Neural progenitor cell (in vitro differentiated cells): ENCODE measurements around the gene PSD4. TPM values are rescaled to one million over a fixed set of nuclear protein-coding genes. Genes with fewer than 3 reads are reported as not detected.

Source experiments
- DNase-seq: peaks from one replicate; pipeline ENCODE4 v3.0.0-alpha.2; 2016; ENCODE audit warnings: low spot score
- H2AFZ ChIP-seq: fragments of 200-600 bp; sonication (generic); replicated peaks from 2 replicates; pipeline ENCODE4 v1.6.1; 2016; ENCODE audit warnings: antibody characterized with exemption
- H3F3A ChIP-seq: fragments of 200-600 bp; sonication (generic); 2 replicates; pipeline ENCODE4 v1.6.1; 2016; ENCODE audit warnings: antibody characterized with exemption, low read depth
- H3K27ac ChIP-seq: fragments of 200-600 bp; sonication (generic); 2 replicates; pipeline ENCODE4 v1.5.1; 2016; ENCODE audit warnings: mild to moderate bottlenecking
- H3K27me3 ChIP-seq: fragments of 200-600 bp; sonication (generic); 2 replicates; pipeline ENCODE4 v1.6.1; 2016; ENCODE audit warnings: mild to moderate bottlenecking, moderate library complexity
- H3K36me3 ChIP-seq: fragments of 200-600 bp; sonication (generic); 2 replicates; pipeline ENCODE4 v1.5.1; 2016
- H3K4me1 ChIP-seq: fragments of 200-600 bp; sonication (generic); 2 replicates; pipeline ENCODE4 v1.6.1; 2016; ENCODE audit warnings: mixed run types
- H3K4me2 ChIP-seq: fragments of 200-600 bp; sonication (generic); 2 replicates; pipeline ENCODE4 v1.6.1; 2016
- H3K4me3 ChIP-seq: fragments of 200-600 bp; sonication (generic); 2 replicates; pipeline ENCODE4 v1.5.1; 2016
- H3K79me2 ChIP-seq: fragments of 200-600 bp; sonication (generic); 2 replicates; pipeline ENCODE4 v1.6.1; 2016; ENCODE audit warnings: low read depth
- H3K9ac ChIP-seq: fragments of 200-600 bp; sonication (generic); 2 replicates; pipeline ENCODE4 v1.6.1; 2016
- H3K9me3 ChIP-seq: fragments of 200-600 bp; sonication (generic); 2 replicates; pipeline ENCODE4 v1.5.1; 2016; ENCODE audit warnings: low read depth
- H4K20me1 ChIP-seq: fragments of 200-600 bp; sonication (generic); 2 replicates; pipeline ENCODE4 v1.6.1; 2016; ENCODE audit warnings: low read depth
- H3K27ac Mint-ChIP-seq: 3 replicates; pipeline ENCODE4 v1.8.0; 2021; ENCODE audit warnings: mixed read lengths
- H3K27me3 Mint-ChIP-seq: 2 replicates; pipeline ENCODE4 v1.8.0; 2022; ENCODE audit warnings: low read depth, mild to moderate bottlenecking, inconsistent platforms, moderate library complexity, mixed read lengths; ENCODE audit not compliant: insufficient read depth
- H3K36me3 Mint-ChIP-seq: 3 replicates; pipeline ENCODE4 v1.8.0; 2021; ENCODE audit warnings: mixed read lengths
- H3K4me1 Mint-ChIP-seq: 3 replicates; pipeline ENCODE4 v1.8.0; 2021; ENCODE audit warnings: mixed read lengths
- H3K4me3 Mint-ChIP-seq: 3 replicates; pipeline ENCODE4 v1.8.0; 2021; ENCODE audit warnings: mild to moderate bottlenecking, moderate library complexity, mixed read lengths
- H3K9me3 Mint-ChIP-seq: 3 replicates; pipeline ENCODE4 v1.8.0; 2020; ENCODE audit warnings: mixed read lengths
- CTCF ChIP-seq: fragments of 200-600 bp; sonication (generic); IDR thresholded peaks from 2 replicates; pipeline ENCODE4 v1.5.1; 2017; ENCODE audit warnings: antibody characterized with exemption, mild to moderate bottlenecking
- EZH2 ChIP-seq: fragments of 200-600 bp; sonication (generic); IDR thresholded peaks from 2 replicates; pipeline ENCODE4 v1.6.1; 2017; ENCODE audit warnings: antibody characterized with exemption, mild to moderate bottlenecking, moderate library complexity
- EZH2phosphoT487 ChIP-seq: fragments of 200-600 bp; sonication (generic); IDR thresholded peaks from 2 replicates; pipeline ENCODE4 v1.6.1; 2017; ENCODE audit warnings: antibody characterized with exemption
- total RNA-seq: library from RNA; depleted of rRNA; stranded (reverse); fragments of >200 nt; gene quantifications from 2 replicates; pipeline ENCODE4 v1.2.3, GENCODE V29; 2015; ENCODE audit warnings: low replicate concordance

PSD4 gene
- total RNA-seq, 1 donor from 2014 or later, result 0.02 TPM

GRCh38 chr2:113255140-113256070 lies 81.6 kb downstream of the PSD4 start:
- Histone ChIP-seq H3K36me3 (no peaks in the 10 kb centered on the region), H3K9me3 (no peaks in the 10 kb centered on the region), H2AFZ (no peak overlapping the region), H3K79me2 (no peaks in the 10 kb centered on the region), H3K4me3 (no peak overlapping the region), H3K27me3 (peaks cover 48% of the 10 kb centered on the region), H3F3A (no peaks in the 10 kb centered on the region), H3K9ac (no peak overlapping the region), H3K4me2 (no peak overlapping the region), H3K4me1 (peaks cover 18% of the 10 kb centered on the region), H3K27ac (no peak overlapping the region), H4K20me1 (no peaks in the 10 kb centered on the region)
- peaks cover 7% of the 10 kb centered on the region for H3K36me3 Mint-ChIP-seq
- TF ChIP-seq EZH2phosphoT487 (no peak), EZH2 (no peak), CTCF (no peak)
- no peak overlapping the region for H3K27ac Mint-ChIP-seq
- H3K4me1 Mint-ChIP-seq, result peaks cover 26% of the 10 kb centered on the region
- no peak for DNase-seq
- H3K9me3 Mint-ChIP-seq, result peaks cover 3% of the 10 kb centered on the region
- H3K4me3 Mint-ChIP-seq, result no peak overlapping the region
- peaks cover 17% of the 10 kb centered on the region for H3K27me3 Mint-ChIP-seq

GRCh38 chr2:113257516-113258264 lies 83.9 kb downstream of the PSD4 start:
- peaks cover 37% of the 10 kb centered on the region for H3K4me1 Mint-ChIP-seq
- H3K4me3 ChIP-seq, result no peak overlapping the region
- H3K36me3 ChIP-seq, result no peaks in the 10 kb centered on the region
- no peak for DNase-seq
- no peak overlapping the region for H3K27ac Mint-ChIP-seq
- H3K9me3 Mint-ChIP-seq, result no peaks in the 10 kb centered on the region
- no peaks in the 10 kb centered on the region for H3K79me2 ChIP-seq
- peaks cover 2% of the 10 kb centered on the region for H3K36me3 Mint-ChIP-seq
- peak overlapping the region; percentile 26 for H2AFZ ChIP-seq
- peak overlapping the region; percentile 47 for H3K4me2 ChIP-seq
- H3F3A ChIP-seq, result no peaks in the 10 kb centered on the region
- peaks cover 60% of the 10 kb centered on the region for H3K27me3 ChIP-seq
- no peaks in the 10 kb centered on the region for H3K9me3 ChIP-seq
- H3K9ac ChIP-seq, result no peak overlapping the region
- H3K4me3 Mint-ChIP-seq, result no peak overlapping the region
- no peaks in the 10 kb centered on the region for H4K20me1 ChIP-seq
- TF ChIP-seq EZH2 (no peak), CTCF (no peak), EZH2phosphoT487 (no peak)
- peaks cover 21% of the 10 kb centered on the region for H3K27me3 Mint-ChIP-seq
- H3K27ac ChIP-seq, result no peak overlapping the region
- peaks cover 18% of the 10 kb centered on the region for H3K4me1 ChIP-seq

- H3K27me3 ChIP-seq, result peaks cover 61% of the 10 kb centered on the region
- no peak overlapping the region for H3K4me3 ChIP-seq
- Mint-ChIP-seq H3K36me3 (no peaks in the 10 kb centered on the region), H3K27ac (no peak overlapping the region), H3K4me1 (peaks cover 42% of the 10 kb centered on the region), H3K27me3 (peaks cover 23% of the 10 kb centered on the region), H3K4me3 (no peak overlapping the region), H3K9me3 (no peaks in the 10 kb centered on the region)
- peak overlapping the region; percentile 47 for H3K4me2 ChIP-seq
- H3K4me1 ChIP-seq, result peaks cover 18% of the 10 kb centered on the region
- no peak overlapping the region for H3K9ac ChIP-seq
- H3F3A ChIP-seq, result no peaks in the 10 kb centered on the region
- no peak overlapping the region for H3K27ac ChIP-seq
- H3K36me3 ChIP-seq, result no peaks in the 10 kb centered on the region
- H3K9me3 ChIP-seq, result no peaks in the 10 kb centered on the region
- H3K79me2 ChIP-seq, result no peaks in the 10 kb centered on the region
- peak; percentile 17 for DNase-seq
- TF ChIP-seq CTCF, result no peak
- TF ChIP-seq EZH2, result no peak
- TF ChIP-seq EZH2phosphoT487, result no peak
- H2AFZ ChIP-seq, result peak overlapping the region; percentile 26
- no peaks in the 10 kb centered on the region for H4K20me1 ChIP-seq
Measured at GRCh38 chr2:113258471-113259147, 84.8 kb downstream of the PSD4 start.

Other genes with a start within 250 kb of the PSD4 start
- 0.59 and 1.3 TPM in 2 replicates for gene IL36G, start 196.0 kb upstream of the PSD4 start, total RNA-seq
- gene IL36A, start 168.5 kb upstream of the PSD4 start, total RNA-seq, result not detected in 2 replicates
- not detected in 2 replicates for gene IL36B, start 121.1 kb upstream of the PSD4 start, total RNA-seq
- gene IL36RN, start 114.8 kb upstream of the PSD4 start, total RNA-seq, result not detected in 2 replicates
- gene IL1F10, start 106.0 kb upstream of the PSD4 start, total RNA-seq, result not detected in 2 replicates
- gene IL1RN, start 46.4 kb upstream of the PSD4 start, total RNA-seq, result not detected in 2 replicates
- 1.4 and 2.9 TPM in 2 replicates for gene PAX8, start 105.0 kb downstream of the PSD4 start, total RNA-seq